GM04504 (cell line): ENCODE measurements around the gene PCBP2.

Experiments used
- DNase-seq: peaks from one replicate; pipeline ENCODE4 v3.0.0-alpha.2; 2012; ENCODE audit warnings: low read depth

The PCBP2 gene

GRCh38 chr12:53493610-53494391 lies 41.9 kb downstream of the PCBP2 start:
- DNase-seq, result no peak

GRCh38 chr12:53495903-53496751 lies 44.2 kb downstream of the PCBP2 start:
- DNase-seq, result peak; percentile 48

- DNase-seq, result no peak
Observed at GRCh38 chr12:53496752-53497032, 44.8 kb downstream of the PCBP2 start.

- no peak for DNase-seq
Observed at GRCh38 chr12:53497461-53497860, 45.6 kb downstream of the PCBP2 start.

- DNase-seq, result no peak
Observed at GRCh38 chr12:53498235-53498630, 46.3 kb downstream of the PCBP2 start.

- no peak for DNase-seq
Observed at GRCh38 chr12:53499266-53500141, 47.6 kb downstream of the PCBP2 start, which contains the start of gene MAP3K12. Gene MAP3K12 (minus strand): TSS chr12:53499458. CDS start chr12:53487391, 12,067 bp downstream.

GRCh38 chr12:53500142-53500775 lies 48.4 kb downstream of the PCBP2 start:
- peak; percentile 63 for DNase-seq

GRCh38 chr12:53500776-53501614 lies 49.1 kb downstream of the PCBP2 start, which contains the start of gene TARBP2:
Gene TARBP2 (plus strand): TSS chr12:53501283. CDS start chr12:53501409, 126 bp downstream.
- DNase-seq, result peak; percentile 100

GRCh38 chr12:53501615-53502181 lies 49.8 kb downstream of the PCBP2 start:
- DNase-seq, result no peak

GRCh38 chr12:53502331-53502730 lies 50.4 kb downstream of the PCBP2 start:
- no peak for DNase-seq

- DNase-seq, result no peak
Observed at GRCh38 chr12:53502983-53503728, 51.3 kb downstream of the PCBP2 start.

- DNase-seq, result no peak
Observed at GRCh38 chr12:53504004-53504920, 52.4 kb downstream of the PCBP2 start.

GRCh38 chr12:53505086-53505485 lies 53.2 kb downstream of the PCBP2 start:
- no peak for DNase-seq

GRCh38 chr12:53505555-53506449 lies 53.9 kb downstream of the PCBP2 start:
- DNase-seq, result no peak

- DNase-seq, result no peak
Observed at GRCh38 chr12:53506450-53506785, 54.5 kb downstream of the PCBP2 start.

GRCh38 chr12:53506881-53507602 lies 55.1 kb downstream of the PCBP2 start, which contains the start of gene NPFF:
Gene NPFF (minus strand): TSS chr12:53507484. CDS start chr12:53507474, 10 bp downstream.
- DNase-seq, result no peak

GRCh38 chr12:53507603-53507885 lies 55.6 kb downstream of the PCBP2 start:
- no peak for DNase-seq
